Esophagus (tissue), 2 donors: ENCODE data around the gene RAD51B. TPM values are rescaled to one million over a fixed set of nuclear protein-coding genes. Genes with fewer than 3 reads are reported as not detected.
A peak's percentile ranks its signal among the peaks of the same experiment; 100 is the strongest.

Experiments
- H3K27ac ChIP-seq, 2 donors: one replicate each; pipeline ENCODE4 v1.5.1; 2013; ENCODE audit warnings: low read depth in 2 of 2, mild to moderate bottlenecking in 2 of 2, inconsistent platforms in 1 of 2, low read length in 1 of 2, moderate library complexity in 1 of 2
- H3K27me3 ChIP-seq, 2 donors: one replicate each; pipeline ENCODE4 v1.6.1; 2013; ENCODE audit warnings: low read length in 2 of 2, control low read depth in 1 of 2, mild to moderate bottlenecking in 1 of 2; ENCODE audit not compliant: insufficient read depth in 2 of 2, control insufficient read depth in 1 of 2
- H3K36me3 ChIP-seq, 2 donors: one replicate each; pipeline ENCODE4 v1.6.1; 2013; ENCODE audit warnings: low read length in 1 of 2; ENCODE audit not compliant: control insufficient read depth in 2 of 2, insufficient read depth in 2 of 2
- H3K4me1 ChIP-seq, 2 donors: one replicate each; pipeline ENCODE4 v1.6.1; 2013; ENCODE audit warnings: low read length in 1 of 2; ENCODE audit not compliant: control insufficient read depth in 2 of 2, insufficient read depth in 2 of 2
- H3K4me3 ChIP-seq, 2 donors: one replicate each; pipeline ENCODE4 v1.5.1; 2013; ENCODE audit warnings: low read length in 2 of 2, mild to moderate bottlenecking in 2 of 2, low read depth in 1 of 2, moderate library complexity in 1 of 2
- H3K9me3 ChIP-seq, 2 donors: one replicate each; pipeline ENCODE4 v1.6.1; 2013; ENCODE audit warnings: mild to moderate bottlenecking in 2 of 2, low read depth in 1 of 2, low read length in 1 of 2, moderate library complexity in 1 of 2; ENCODE audit not compliant: control insufficient read depth in 2 of 2, insufficient read depth in 1 of 2
- WGBS, 2 donors: extraction: QIAGEN DNeasy Blood & Tissue Kit; methylation state at CpG; one replicate each; pipeline ENCODE4 v1.1.7; 2013; 5-methylcytosine and 5-hydroxymethylcytosine counted together
- polyA plus RNA-seq, 2 donors: library from polyadenylated mRNA; stranded (reverse); fragments of 200-250 nt; gene quantifications; one replicate each; pipeline ENCODE4 v1.2.3, GENCODE V29; 2013
- donor health status: healthy with polysubstance abuse.
- donor health status: Bipolar disorder and iron deficiency.

RAD51B gene
- polyA plus RNA-seq, 2 donors = 3.2 to 4.0 TPM

GRCh38 chr14:68518166-68518565 lies 698.6 kb downstream of the RAD51B start:
- Histone ChIP-seq H3K27me3 (no peaks in the 10 kb centered on the region), H3K9me3 (no peaks in the 10 kb centered on the region), H3K4me1 (peaks cover 6 to 25% of the 10 kb centered on the region in 2 donors), H3K27ac (peak overlapping the region; percentile 72 to 84), H3K4me3 (no peak overlapping the region), H3K36me3 (no peaks in the 10 kb centered on the region)
- 48 to 65% methylated on average over 8 of the region's 8 CpGs for WGBS, 2 donors

DNA sequence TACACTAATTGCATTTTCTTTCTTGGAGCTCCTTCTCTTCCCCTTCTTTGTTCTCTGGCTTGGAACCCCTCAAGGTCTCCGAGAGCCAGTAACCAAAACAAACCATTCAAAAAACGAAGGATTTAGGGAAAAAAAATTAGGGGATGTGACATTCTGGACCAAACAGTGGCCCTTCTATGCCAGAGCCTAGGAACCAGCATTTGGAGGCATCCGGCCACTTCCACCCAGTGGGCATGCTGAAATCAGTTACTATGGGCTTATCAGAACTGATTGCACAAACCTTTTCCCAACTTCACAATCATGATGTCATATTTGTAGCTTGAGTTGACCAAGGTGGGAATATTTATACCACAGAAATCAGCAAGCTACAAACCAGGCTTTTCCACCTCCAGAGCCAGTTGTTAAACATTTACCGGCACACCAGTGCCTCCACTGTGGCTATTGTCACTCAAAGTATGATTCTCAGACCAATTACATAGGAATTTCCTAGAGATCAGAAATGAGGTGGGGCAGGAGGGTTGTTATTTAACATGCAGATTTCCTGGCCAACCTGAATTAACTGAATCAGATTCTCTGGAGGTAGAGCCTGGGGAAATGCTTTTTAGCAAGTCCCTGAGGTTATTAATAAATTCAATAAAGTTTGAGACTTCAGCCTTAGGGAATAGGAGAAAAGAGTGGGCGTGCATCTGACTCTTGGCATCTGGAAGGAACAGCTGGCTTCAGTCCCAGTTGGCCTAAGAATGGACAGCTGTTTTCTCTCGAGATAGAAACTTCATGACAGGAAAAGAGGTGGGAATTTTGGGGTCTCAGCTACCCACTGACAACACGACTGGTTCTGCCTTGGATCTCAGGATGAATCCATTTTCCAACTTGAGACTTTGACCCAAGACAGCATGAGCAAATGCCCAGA lies 699.4 kb downstream of the RAD51B start:
- Histone ChIP-seq H3K36me3 (no peaks in the 10 kb centered on the region), H3K27ac (peak overlapping the region; percentile 72 to 84), H3K4me3 (no peak overlapping the region), H3K4me1 (peaks cover 6 to 24% of the 10 kb centered on the region in 2 donors), H3K9me3 (no peaks in the 10 kb centered on the region), H3K27me3 (no peaks in the 10 kb centered on the region)
- 47 to 49% methylated on average over 7 of the region's 7 CpGs for WGBS, 2 donors

- 43 to 48% methylated on average over 5 of the region's 5 CpGs for WGBS, 2 donors
- Histone ChIP-seq H3K4me3 (no peak overlapping the region), H3K27ac (peak overlapping the region; percentile 72 to 84), H3K27me3 (no peaks in the 10 kb centered on the region), H3K4me1 (peaks cover 6 to 26% of the 10 kb centered on the region in 2 donors), H3K9me3 (no peaks in the 10 kb centered on the region), H3K36me3 (no peaks in the 10 kb centered on the region)
Observed at GRCh38 chr14:68519671-68520187, 700.1 kb downstream of the RAD51B start.

DNA sequence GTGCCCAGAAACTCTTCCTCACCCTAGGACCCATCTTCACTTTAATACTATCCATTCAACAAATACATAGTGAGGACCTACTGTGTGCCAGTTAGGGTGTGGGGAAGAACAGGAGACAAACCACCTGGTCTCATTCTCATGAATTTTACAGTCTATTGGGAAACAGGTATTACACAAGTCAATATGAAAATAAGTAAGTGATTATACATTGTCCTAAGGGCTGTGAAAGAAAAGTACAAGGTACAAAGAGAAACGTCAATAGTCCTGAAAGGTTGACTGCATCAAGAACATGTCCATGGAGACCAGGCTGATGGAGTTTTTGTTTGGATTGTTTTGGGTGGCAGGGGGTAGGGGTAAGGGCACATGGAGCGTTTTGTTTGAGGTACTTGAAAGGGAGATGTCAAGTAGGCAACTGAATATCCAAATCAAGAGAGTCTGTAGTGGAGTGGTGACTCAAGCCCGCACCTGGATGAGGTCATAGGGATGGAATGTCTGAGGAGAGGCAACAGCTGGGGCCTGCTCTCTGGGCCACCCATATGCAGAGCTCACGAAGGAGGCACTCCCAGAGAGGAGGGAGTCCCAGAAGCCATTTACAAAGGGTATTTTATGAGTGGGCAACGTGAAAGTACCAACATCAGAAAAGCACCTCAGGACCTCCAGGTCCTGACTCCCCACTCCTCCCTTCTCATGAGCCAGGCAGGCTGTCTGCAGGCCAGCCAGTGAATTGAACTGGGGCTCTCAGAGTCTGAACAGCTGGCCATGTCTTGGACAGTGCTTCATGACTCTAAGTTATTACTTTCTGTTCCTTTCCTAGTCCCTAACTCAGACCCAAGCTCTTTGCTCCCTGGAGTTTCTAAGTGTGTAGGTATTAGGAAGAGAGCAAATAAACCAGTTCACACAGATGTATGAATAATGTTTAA lies 701.3 kb downstream of the RAD51B start:
- Histone ChIP-seq H3K4me1 (peaks cover 6 to 26% of the 10 kb centered on the region in 2 donors), H3K27ac (peak overlapping the region; percentile 56 to 94), H3K27me3 (no peaks in the 10 kb centered on the region), H3K36me3 (no peaks in the 10 kb centered on the region), H3K9me3 (no peaks in the 10 kb centered on the region), H3K4me3 (no peak overlapping the region)
- 37 to 53% methylated on average over 5 of the region's 5 CpGs for WGBS, 2 donors

- WGBS, 2 donors = 45 to 47% methylated on average over 1 of the region's 1 CpG
- peak overlapping the region; percentile 56 to 94 for H3K27ac ChIP-seq
- H3K4me1 ChIP-seq = peaks cover 6 to 26% of the 10 kb centered on the region in 2 donors
Observed at GRCh38 chr14:68521557-68521901, 702.0 kb downstream of the RAD51B start.

DNA sequence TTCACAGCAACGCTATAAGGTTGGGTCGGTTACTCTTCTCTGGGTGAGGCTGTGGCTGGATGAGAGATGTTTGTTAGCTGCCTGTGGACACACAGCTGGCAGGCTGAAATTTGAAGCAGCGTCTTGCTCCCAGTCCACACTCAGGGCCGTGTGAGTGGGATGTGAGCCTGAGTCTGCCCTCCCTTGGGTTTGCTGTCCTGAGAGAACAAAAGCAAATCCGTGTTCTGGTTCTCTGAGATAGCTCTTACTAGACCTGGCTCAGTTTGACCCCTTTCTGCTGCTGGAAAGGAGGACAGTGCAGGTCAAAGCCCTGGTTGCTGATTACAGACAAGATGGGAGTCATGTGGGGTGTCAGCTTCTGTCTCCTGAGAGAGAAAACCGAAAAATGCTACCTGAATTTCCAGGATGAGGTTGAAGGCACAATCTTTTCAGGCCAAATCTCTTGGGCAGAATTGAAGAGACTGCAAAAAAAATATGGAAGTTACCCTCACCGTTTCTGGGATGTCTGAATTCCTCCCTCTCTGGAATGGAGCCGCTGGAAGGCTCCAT lies 702.5 kb downstream of the RAD51B start:
- H3K4me1 ChIP-seq = peaks cover 6 to 29% of the 10 kb centered on the region in 2 donors

More at GRCh38 chr14:68521557-68521901, 702.0 kb downstream of the RAD51B start:
- Histone ChIP-seq H3K36me3 (no peaks in the 10 kb centered on the region), H3K4me3 (no peak overlapping the region), H3K9me3 (no peaks in the 10 kb centered on the region), H3K27me3 (no peaks in the 10 kb centered on the region)

DNA sequence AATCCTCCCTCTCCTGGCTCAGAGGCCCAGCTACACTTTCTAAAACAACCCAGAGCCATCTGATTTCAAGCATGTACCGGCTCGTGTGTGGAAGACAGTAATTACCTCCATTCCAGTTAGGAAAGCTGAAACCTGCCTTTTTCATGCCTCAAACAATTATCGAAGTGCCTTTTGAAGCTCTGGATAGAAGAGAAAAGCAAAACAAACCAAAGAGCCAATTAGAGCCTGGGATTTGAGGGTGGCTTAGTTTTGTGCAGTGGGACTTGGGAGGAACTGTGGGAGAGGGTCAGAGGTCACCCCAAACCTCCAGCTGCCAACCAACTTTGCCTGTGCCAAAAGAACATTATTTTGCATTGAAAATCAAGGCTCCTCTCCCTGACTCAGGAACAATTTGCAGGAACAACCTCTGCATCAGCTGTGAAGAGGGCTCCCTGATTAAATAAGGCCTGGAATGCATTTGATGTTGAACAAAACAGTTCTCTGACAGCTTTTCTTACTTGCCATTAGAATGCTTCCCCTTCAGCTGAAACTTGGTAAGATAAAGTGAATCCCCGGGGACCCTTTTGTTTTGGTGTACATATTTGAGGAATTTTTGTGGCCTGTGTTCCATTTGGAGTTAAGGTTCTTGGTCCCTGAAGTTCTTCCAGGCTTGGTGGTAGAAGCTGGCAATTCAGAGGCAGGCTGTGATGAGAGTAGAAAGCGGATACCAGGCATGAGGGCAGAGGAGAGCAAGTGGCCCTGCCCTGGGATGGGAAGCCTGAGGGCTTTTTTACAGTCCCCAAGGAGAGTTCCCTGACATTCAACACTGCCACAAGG lies 703.1 kb downstream of the RAD51B start:
- H3K4me1 ChIP-seq = peaks cover 6 to 31% of the 10 kb centered on the region in 2 donors
- peak overlapping the region; percentile 56 to 94 for H3K27ac ChIP-seq
- no peaks in the 10 kb centered on the region for H3K36me3 ChIP-seq
- H3K27me3 ChIP-seq = no peaks in the 10 kb centered on the region
- no peak overlapping the region for H3K4me3 ChIP-seq
- 41 to 58% methylated on average over 5 of the region's 5 CpGs for WGBS, 2 donors
- H3K9me3 ChIP-seq = no peaks in the 10 kb centered on the region

More for the DNA sequence above, 702.5 kb downstream of the RAD51B start:
- H3K36me3 ChIP-seq = no peaks in the 10 kb centered on the region
- H3K4me3 ChIP-seq = no peak overlapping the region
- no peaks in the 10 kb centered on the region for H3K27me3 ChIP-seq
- H3K9me3 ChIP-seq = no peaks in the 10 kb centered on the region
- 50 to 56% methylated on average over 8 of the region's 8 CpGs for WGBS, 2 donors
- H3K27ac ChIP-seq = peak overlapping the region; percentile 56 to 94

- Histone ChIP-seq H3K9me3 (no peaks in the 10 kb centered on the region), H3K27me3 (no peaks in the 10 kb centered on the region), H3K36me3 (no peaks in the 10 kb centered on the region), H3K4me3 (no peak overlapping the region), H3K4me1 (peaks cover 6 to 26% of the 10 kb centered on the region in 2 donors), H3K27ac (peak overlapping the region; percentile 56 to 94)
- 58 to 77% methylated on average over 4 of the region's 4 CpGs for WGBS, 2 donors
Observed at GRCh38 chr14:68523326-68523610, 703.7 kb downstream of the RAD51B start.
